ENCODE results near the gene RNASE8. TPM values are rescaled to one million over a fixed set of nuclear protein-coding genes. Genes with fewer than 3 reads are reported as not detected.
A peak's percentile ranks its signal among the peaks of the same experiment; 100 is the strongest.

Gene RNASE8
- total RNA-seq, 4 donors from 2014 or later: not detected

DNA sequence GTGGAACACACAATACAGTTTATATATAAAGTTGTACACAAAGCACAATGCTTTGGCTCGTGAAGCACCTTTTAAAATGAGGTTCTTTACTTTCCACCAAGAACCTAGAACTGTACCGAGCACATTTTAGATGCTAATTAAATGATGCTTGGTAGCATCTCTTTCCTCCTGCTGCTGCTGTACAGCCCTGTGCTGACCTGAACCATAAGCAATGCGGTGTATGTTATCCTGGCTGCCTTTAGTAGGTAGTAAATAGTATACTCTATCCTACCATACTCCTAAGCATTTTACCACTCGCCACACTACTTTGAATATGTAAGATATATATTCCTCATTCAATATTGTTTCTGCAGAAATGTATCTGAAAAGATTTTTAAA, 2.9 kb upstream of the RNASE8 start:
- no peaks in the 10 kb centered on the region for H3K36me3 ChIP-seq
- H3K4me1 ChIP-seq: peaks cover 0 to 44% (median 20%) of the 10 kb centered on the region in 4 donors
- H3K9me3 ChIP-seq: no peaks in the 10 kb centered on the region
- WGBS, 2 donors (ENCODE audit: low coverage in 1 of 2): 60 to 76% methylated on average over 2 to 4 of the region's 4 CpGs
- DNase-seq: no peak
- H3K27me3 ChIP-seq: no peaks in the 10 kb centered on the region
- in situ Hi-C loops (cut with MboI; ENCODE audit: low pct_ligation_motif_present in 1 of 4, low pct_unique_long_range_greater_than_20kb in 1 of 4, low sequenced_read_pairs in 3 of 4) (no loop called here), intact Hi-C loops (cut with DNase I; ENCODE audit: low total_unique reads) (no loop called here)
- peak overlapping the region; percentile 72 to 80 (median 78) for H3K27ac ChIP-seq
- no peak overlapping the region for H3K4me3 ChIP-seq
- TF ChIP-seq POLR2AphosphoS5 (IDR thresholded peaks at IDR 0.05) (no peak), EP300 (IDR thresholded peaks at IDR 0.05; ENCODE audit: low read depth) (no peak), POLR2A (IDR thresholded peaks at IDR 0.05) (no peak)
- TF ChIP-seq, protein P1, sequence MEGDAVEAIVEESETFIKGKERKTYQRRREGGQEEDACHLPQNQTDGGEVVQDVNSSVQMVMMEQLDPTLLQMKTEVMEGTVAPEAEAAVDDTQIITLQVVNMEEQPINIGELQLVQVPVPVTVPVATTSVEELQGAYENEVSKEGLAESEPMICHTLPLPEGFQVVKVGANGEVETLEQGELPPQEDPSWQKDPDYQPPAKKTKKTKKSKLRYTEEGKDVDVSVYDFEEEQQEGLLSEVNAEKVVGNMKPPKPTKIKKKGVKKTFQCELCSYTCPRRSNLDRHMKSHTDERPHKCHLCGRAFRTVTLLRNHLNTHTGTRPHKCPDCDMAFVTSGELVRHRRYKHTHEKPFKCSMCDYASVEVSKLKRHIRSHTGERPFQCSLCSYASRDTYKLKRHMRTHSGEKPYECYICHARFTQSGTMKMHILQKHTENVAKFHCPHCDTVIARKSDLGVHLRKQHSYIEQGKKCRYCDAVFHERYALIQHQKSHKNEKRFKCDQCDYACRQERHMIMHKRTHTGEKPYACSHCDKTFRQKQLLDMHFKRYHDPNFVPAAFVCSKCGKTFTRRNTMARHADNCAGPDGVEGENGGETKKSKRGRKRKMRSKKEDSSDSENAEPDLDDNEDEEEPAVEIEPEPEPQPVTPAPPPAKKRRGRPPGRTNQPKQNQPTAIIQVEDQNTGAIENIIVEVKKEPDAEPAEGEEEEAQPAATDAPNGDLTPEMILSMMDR (IDR thresholded peaks at IDR 0.05): no peak

DNA sequence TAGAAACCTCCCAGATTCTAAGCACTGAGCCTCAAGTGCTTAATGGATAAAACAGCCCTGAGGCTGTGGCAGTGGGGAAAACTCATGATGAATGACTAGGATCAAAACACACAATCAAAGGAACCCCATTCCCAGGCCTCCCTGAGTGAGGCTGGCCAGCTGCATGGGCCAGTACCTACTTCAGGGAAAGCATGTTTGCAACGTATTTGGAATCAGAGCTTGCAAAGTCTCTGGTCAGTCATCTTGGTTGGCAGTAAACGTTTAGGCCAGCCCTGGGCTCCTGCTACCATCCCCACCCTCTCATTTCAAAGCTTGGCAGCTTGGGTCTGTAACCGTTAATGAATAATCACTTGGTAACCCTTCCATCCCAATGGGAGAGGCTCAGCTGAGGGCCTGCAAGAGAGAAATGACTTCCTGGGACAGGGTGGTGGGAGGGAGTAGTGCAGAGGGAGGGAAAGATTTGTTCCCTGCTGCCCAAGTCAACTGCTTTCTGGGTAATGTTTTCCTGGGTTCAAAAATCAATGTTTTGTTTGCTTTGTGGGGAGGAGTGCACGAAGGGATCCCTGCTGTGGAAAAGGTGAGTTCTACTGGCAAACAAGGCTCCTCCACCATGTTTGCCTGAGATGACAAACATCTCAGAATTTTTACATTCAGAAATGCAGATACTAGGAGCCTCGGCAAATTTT, 2.0 kb upstream of the RNASE8 start:
- DNase-seq: peak; percentile 67
- H3K9me3 ChIP-seq: no peaks in the 10 kb centered on the region
- no peak overlapping the region for H3K4me3 ChIP-seq
- intact Hi-C loops (cut with DNase I; ENCODE audit: low total_unique reads) (no loop called here), in situ Hi-C loops (cut with MboI; ENCODE audit: low pct_ligation_motif_present in 1 of 4, low pct_unique_long_range_greater_than_20kb in 1 of 4, low sequenced_read_pairs in 3 of 4) (no loop called here)
- WGBS, 2 donors (ENCODE audit: low coverage in 1 of 2): 41% methylated on average over 5 of the region's 5 CpGs; no CpG with 5 or more reads in 1 of the 2 donors
- no peaks in the 10 kb centered on the region for H3K36me3 ChIP-seq
- peaks cover 0 to 44% (median 22%) of the 10 kb centered on the region in 4 donors for H3K4me1 ChIP-seq
- H3K27ac ChIP-seq: peak overlapping the region; percentile 72 to 80 (median 78)
- TF ChIP-seq EP300 (IDR thresholded peaks at IDR 0.05; ENCODE audit: low read depth) (no peak), POLR2AphosphoS5 (IDR thresholded peaks at IDR 0.05) (peak in 1 of 3 donors; percentile 55), POLR2A (IDR thresholded peaks at IDR 0.05) (peak; percentile 20)
- TF ChIP-seq, protein P1 (IDR thresholded peaks at IDR 0.05): peak in 2 of 5 experiments; percentile 37 to 54
- no peaks in the 10 kb centered on the region for H3K27me3 ChIP-seq

DNA sequence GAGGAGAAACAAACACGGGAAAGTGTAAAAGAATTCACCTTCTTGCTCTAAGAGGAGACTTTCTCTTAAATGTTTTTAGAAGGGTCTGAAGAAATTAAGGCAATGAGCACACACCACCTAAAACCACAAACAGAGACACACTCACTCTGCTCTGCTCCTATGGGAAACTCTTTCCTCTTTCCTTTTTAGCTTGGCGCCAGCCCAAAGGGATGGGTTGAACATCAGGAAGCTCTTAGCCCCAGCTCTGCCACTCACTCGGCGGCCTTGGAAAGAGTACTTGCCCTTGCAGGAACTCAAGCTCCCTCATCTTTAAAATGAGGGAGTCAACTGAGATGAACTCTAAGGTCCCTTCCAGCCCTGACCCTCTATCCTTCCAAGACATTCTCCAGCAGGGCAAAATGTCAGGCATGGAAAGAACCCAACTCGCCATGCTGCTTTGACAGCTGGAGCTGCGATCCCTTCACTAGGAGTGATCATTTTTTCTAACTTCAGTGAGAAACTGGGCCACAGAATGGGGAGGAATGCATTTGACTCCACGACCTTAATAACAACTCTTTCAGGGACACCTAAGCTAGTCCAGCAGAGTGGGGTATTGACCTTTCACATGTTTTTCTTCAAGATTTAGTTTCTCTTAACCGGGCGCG, 980 bp upstream of the RNASE8 start:
- Histone ChIP-seq H3K27me3 (no peaks in the 10 kb centered on the region), H3K4me3 (no peak overlapping the region), H3K9me3 (no peaks in the 10 kb centered on the region), H3K4me1 (peaks cover 0 to 50% (median 22%) of the 10 kb centered on the region in 4 donors), H3K36me3 (no peaks in the 10 kb centered on the region), H3K27ac (peak overlapping the region; percentile 72 to 80 (median 78))
- TF ChIP-seq POLR2AphosphoS5 (IDR thresholded peaks at IDR 0.05): peak in 2 of 3 donors; percentile 35 to 38
- no peak for TF ChIP-seq EP300 (IDR thresholded peaks at IDR 0.05; ENCODE audit: low read depth)
- in situ Hi-C loops (cut with MboI; ENCODE audit: low pct_ligation_motif_present in 1 of 4, low pct_unique_long_range_greater_than_20kb in 1 of 4, low sequenced_read_pairs in 3 of 4) (no loop called here), intact Hi-C loops (cut with DNase I; ENCODE audit: low total_unique reads) (no loop called here)
- 32 to 64% methylated on average over 3 to 10 of the region's 10 CpGs for WGBS, 2 donors (ENCODE audit: low coverage in 1 of 2)
- DNase-seq: peak; percentile 85

DNA sequence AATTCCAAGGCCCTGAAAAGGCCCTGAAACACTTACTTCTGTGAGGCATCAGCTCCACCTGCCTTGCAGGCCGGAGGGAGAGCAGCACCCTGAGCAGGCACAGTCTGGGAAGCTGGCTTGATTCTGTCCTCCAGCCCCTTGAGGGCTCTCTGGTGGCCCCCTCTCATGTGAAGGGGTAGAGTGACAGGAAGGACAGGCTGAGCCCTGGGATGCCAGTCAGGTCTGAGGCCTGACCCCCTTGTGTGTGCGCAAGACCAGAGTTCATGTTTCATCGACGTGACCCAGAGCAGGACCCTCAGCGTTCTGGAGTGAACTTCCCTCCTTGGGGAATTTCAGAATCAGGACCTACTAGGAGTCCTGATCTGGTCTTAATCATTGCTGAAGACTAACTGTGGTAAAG, 1.3 kb downstream of the RNASE8 start:
- Histone ChIP-seq H3K27me3 (no peaks in the 10 kb centered on the region), H3K4me1 (peaks cover 0 to 54% (median 27%) of the 10 kb centered on the region in 4 donors), H3K9me3 (no peaks in the 10 kb centered on the region), H3K36me3 (no peaks in the 10 kb centered on the region), H3K4me3 (no peak overlapping the region), H3K27ac (peak overlapping the region in 3 of 4 donors; percentile 75 to 83 (median 79))
- DNase-seq: no peak
- in situ Hi-C loops (cut with MboI; ENCODE audit: low pct_ligation_motif_present in 1 of 4, low pct_unique_long_range_greater_than_20kb in 1 of 4, low sequenced_read_pairs in 3 of 4) (no loop called here), intact Hi-C loops (cut with DNase I; ENCODE audit: low total_unique reads) (no loop called here)
- TF ChIP-seq EP300 (IDR thresholded peaks at IDR 0.05; ENCODE audit: low read depth) (no peak), POLR2AphosphoS5 (IDR thresholded peaks at IDR 0.05) (no peak), POLR2A (IDR thresholded peaks at IDR 0.05) (no peak)
- TF ChIP-seq, protein P1 (IDR thresholded peaks at IDR 0.05): no peak
- WGBS, 2 donors (ENCODE audit: low coverage in 1 of 2): 86% methylated on average over 5 of the region's 5 CpGs; no CpG with 5 or more reads in 1 of the 2 donors
